ENCODE measurements around the gene OSGIN1.
"Not testable (repeated sequence)": the region's sequence is repeated elsewhere in the genome, so short reads cannot be mapped to it uniquely, and the experiment has no call there.

OSGIN1 gene

GRCh38 chr16:83942074-83942473 is 11.0 kb upstream of the OSGIN1 start:
- DNase-seq (ENCODE audit: low read depth): no peak

GRCh38 chr16:83942815-83943515 is 10.1 kb upstream of the OSGIN1 start:
- no peak for DNase-seq (ENCODE audit: low read depth)

- no peak for DNase-seq (ENCODE audit: low read depth)
These were observed 9.5 kb upstream of the OSGIN1 start for GRCh38 chr16:83943516-83944050.

- DNase-seq (ENCODE audit: low read depth): no peak
These were observed 7.5 kb upstream of the OSGIN1 start for GRCh38 chr16:83945587-83945986.

GRCh38 chr16:83946154-83946780 is 6.8 kb upstream of the OSGIN1 start:
- DNase-seq (ENCODE audit: low read depth): no peak

- DNase-seq (ENCODE audit: low read depth): no peak
These were observed 6.1 kb upstream of the OSGIN1 start for GRCh38 chr16:83946781-83947566.

GRCh38 chr16:83947642-83948234 is 5.3 kb upstream of the OSGIN1 start:
- no peak for DNase-seq (ENCODE audit: low read depth)

- no peak for DNase-seq (ENCODE audit: low read depth)
These were observed 3.9 kb upstream of the OSGIN1 start for GRCh38 chr16:83948914-83949723.

GRCh38 chr16:83949724-83950001 is 3.4 kb upstream of the OSGIN1 start:
- no peak for DNase-seq (ENCODE audit: low read depth)

GRCh38 chr16:83950862-83951399 is 2.1 kb upstream of the OSGIN1 start:
- DNase-seq (ENCODE audit: low read depth): not testable (repeated sequence)

GRCh38 chr16:83951544-83951943 is 1.5 kb upstream of the OSGIN1 start:
- no peak for DNase-seq (ENCODE audit: low read depth)

- DNase-seq (ENCODE audit: low read depth): no peak
These were observed 477 bp upstream of the OSGIN1 start for GRCh38 chr16:83952587-83952939.

GRCh38 chr16:83953796-83954576 is 946 bp downstream of the OSGIN1 start:
- peak; percentile 19 for DNase-seq (ENCODE audit: low read depth)

GRCh38 chr16:83954577-83955016 is 1.6 kb downstream of the OSGIN1 start:
- DNase-seq (ENCODE audit: low read depth): peak; percentile 22

- DNase-seq (ENCODE audit: low read depth): no peak
These were observed 2.4 kb downstream of the OSGIN1 start for GRCh38 chr16:83955218-83956130.

GRCh38 chr16:83956336-83957289 is 3.6 kb downstream of the OSGIN1 start:
- peak; percentile 44 for DNase-seq (ENCODE audit: low read depth)

GRCh38 chr16:83957296-83957855 is 4.3 kb downstream of the OSGIN1 start:
- no peak for DNase-seq (ENCODE audit: low read depth)

Data from non-pigmented ciliary epithelial cell (primary cell).